Tibial nerve (tissue), 4 donors: Measurements from ENCODE around the gene ZNF516. TPM values are rescaled to one million over a fixed set of nuclear protein-coding genes. Genes with fewer than 3 reads are reported as not detected.

Experiments
- DNase-seq, 2 donors: peaks; one replicate each; pipeline ENCODE4 v3.0.0-alpha.2; 2019; ENCODE audit warnings: low spot score in 2 of 2
- H3K27ac ChIP-seq, 4 donors: fragments of 200-600 bp; sonication (generic) in 3 of 4; one replicate each; pipeline ENCODE4 v1.5.1; 2017 to 2019; ENCODE audit warnings: mild to moderate bottlenecking in 1 of 4
- H3K27me3 ChIP-seq, 2 donors: fragments of 200-600 bp; sonication (generic) in 1 of 2; one replicate each; pipeline versions ENCODE4 v1.5.1 to v1.6.0; 2017 to 2019
- H3K36me3 ChIP-seq, 3 donors: fragments of 200-600 bp; sonication (generic); one replicate each; pipeline ENCODE4 v1.5.1; 2018 to 2019
- H3K4me1 ChIP-seq, 4 donors: fragments of 200-600 bp; sonication (generic) in 3 of 4; one replicate each; pipeline ENCODE4 v1.5.1; 2017 to 2019
- H3K4me3 ChIP-seq, 4 donors: fragments of 200-600 bp; sonication (generic) in 3 of 4; one replicate each; pipeline ENCODE4 v1.5.1; 2017 to 2019; ENCODE audit warnings: mild to moderate bottlenecking in 1 of 4, moderate library complexity in 1 of 4
- H3K9me3 ChIP-seq, 4 donors: fragments of 200-600 bp; sonication (generic) in 3 of 4; one replicate each; pipeline ENCODE4 v1.5.1; 2017 to 2019
- CTCF ChIP-seq, 5 experiments: fragments of 200-600 bp in 3 of 5; fragments of 450-650 bp in 2 of 5; sonication (generic) in 3 of 5; IDR thresholded peaks; one replicate each; pipeline ENCODE4 v1.5.1; 2016 to 2019; ENCODE audit warnings: antibody characterized with exemption in 5 of 5, mild to moderate bottlenecking in 3 of 5, moderate library complexity in 2 of 5
- EP300 ChIP-seq, 2 donors: sonication (generic); formaldehyde crosslinking; IDR thresholded peaks; one replicate each; pipeline ENCODE4 v1.6.1; 2017; ENCODE audit warnings: antibody characterized with exemption in 2 of 2, mild to moderate bottlenecking in 1 of 2
- POLR2A ChIP-seq, 2 donors: fragments of 450-650 bp; IDR thresholded peaks; one replicate each; pipeline ENCODE4 v1.6.1; 2017; ENCODE audit warnings: antibody characterized with exemption in 2 of 2, mild to moderate bottlenecking in 2 of 2, moderate library complexity in 2 of 2
- WGBS, 2 donors: methylation state at CpG; one replicate each; pipeline ENCODE4 v1.1.5; 2018; 5-methylcytosine and 5-hydroxymethylcytosine counted together
- total RNA-seq, 4 donors: library from RNA; depleted of rRNA; stranded (reverse); fragments of >200 nt; gene quantifications; one replicate each; pipeline ENCODE4 v1.1.0, GENCODE V29; 2016

ZNF516 gene
- total RNA-seq, 4 donors from 2014 or later: 31.4 to 63.0 (median 45.5) TPM

DNA sequence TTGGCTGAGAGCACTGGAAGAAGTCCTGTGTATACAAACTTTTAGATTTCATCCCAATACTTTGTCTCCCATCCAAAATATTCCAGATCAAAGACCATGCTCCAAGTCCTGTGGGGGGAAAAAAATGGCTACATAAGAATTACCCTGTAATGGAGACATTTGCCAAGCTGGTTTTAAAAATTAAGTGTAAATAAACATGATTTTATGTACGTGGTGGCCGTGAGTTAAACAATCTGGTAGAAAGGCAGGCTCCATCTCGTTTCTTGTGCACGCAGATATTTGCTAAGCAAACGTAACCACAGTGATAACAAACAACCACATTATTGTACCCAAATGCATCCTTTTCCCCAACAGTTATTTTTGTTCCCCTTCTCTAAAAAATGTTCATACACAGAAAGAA lies 176.4 kb downstream of the ZNF516 start:
- H3K27ac ChIP-seq: no peak overlapping the region
- DNase-seq: no peak
- 47% methylated on average over 5 of the region's 5 CpGs for WGBS, 2 donors

GRCh38 chr18:76317136-76317535 lies 177.9 kb downstream of the ZNF516 start:
- whole genome bisulfite sequencing, 2 donors: 70 to 74% methylated on average over 1 of the region's 1 CpG

More for the DNA sequence above, 176.4 kb downstream of the ZNF516 start:
- Histone ChIP-seq H3K36me3 (no peaks in the 10 kb centered on the region), H3K27me3 (no peaks in the 10 kb centered on the region), H3K4me3 (no peak overlapping the region), H3K4me1 (peaks cover 0 to 7% (median 0%) of the 10 kb centered on the region in 4 donors), H3K9me3 (no peaks in the 10 kb centered on the region)
- TF ChIP-seq POLR2A (IDR thresholded peaks at IDR 0.05): no peak
- TF ChIP-seq EP300 (IDR thresholded peaks at IDR 0.05): no peak
- TF ChIP-seq CTCF (IDR thresholded peaks at IDR 0.05): no peak

DNA sequence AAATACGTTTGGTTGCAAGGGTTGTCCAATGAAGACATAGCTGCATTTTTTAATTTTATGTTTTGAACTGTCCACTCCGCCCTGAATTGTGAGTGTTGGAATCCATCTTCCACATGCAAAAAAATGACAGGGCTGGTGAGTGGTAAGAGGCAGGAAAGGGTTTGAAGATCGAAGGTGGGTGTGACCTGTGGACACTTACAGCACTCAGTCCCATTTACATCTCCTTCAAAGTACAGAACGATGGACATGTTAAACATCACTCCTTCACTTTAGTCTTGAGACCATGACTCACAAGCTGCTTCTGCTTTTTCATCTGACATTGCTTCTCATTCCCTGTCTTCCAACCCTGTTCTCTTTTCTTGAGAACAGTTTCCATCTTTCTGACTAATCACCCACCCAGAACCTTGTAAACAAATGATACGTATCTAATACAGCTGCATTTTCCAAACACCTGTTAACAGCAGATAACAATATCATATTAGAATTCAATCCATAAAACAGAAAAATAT lies 179.3 kb downstream of the ZNF516 start:
- no peak overlapping the region for H3K27ac ChIP-seq

More at GRCh38 chr18:76317136-76317535, 177.9 kb downstream of the ZNF516 start:
- no peaks in the 10 kb centered on the region for H3K36me3 ChIP-seq
- H3K27me3 ChIP-seq: no peaks in the 10 kb centered on the region
- H3K27ac ChIP-seq: no peak overlapping the region
- no peaks in the 10 kb centered on the region for H3K9me3 ChIP-seq
- DNase-seq: no peak
- H3K4me3 ChIP-seq: no peak overlapping the region
- peaks cover 0 to 7% (median 0%) of the 10 kb centered on the region in 4 donors for H3K4me1 ChIP-seq
- TF ChIP-seq CTCF (IDR thresholded peaks at IDR 0.05): no peak
- no peak for TF ChIP-seq POLR2A (IDR thresholded peaks at IDR 0.05)
- TF ChIP-seq EP300 (IDR thresholded peaks at IDR 0.05): no peak

GRCh38 chr18:76314496-76314895 lies 180.5 kb downstream of the ZNF516 start:
- Histone ChIP-seq H3K9me3 (no peaks in the 10 kb centered on the region), H3K36me3 (no peaks in the 10 kb centered on the region), H3K4me3 (no peak overlapping the region), H3K4me1 (peaks cover 0 to 7% (median 0%) of the 10 kb centered on the region in 4 donors), H3K27me3 (no peaks in the 10 kb centered on the region), H3K27ac (no peak overlapping the region)
- DNase-seq: no peak
- 32 to 38% methylated on average over 6 of the region's 6 CpGs for WGBS, 2 donors
- TF ChIP-seq EP300 (IDR thresholded peaks at IDR 0.05): no peak
- no peak for TF ChIP-seq CTCF (IDR thresholded peaks at IDR 0.05)
- TF ChIP-seq POLR2A (IDR thresholded peaks at IDR 0.05): no peak

More for the DNA sequence above, 179.3 kb downstream of the ZNF516 start:
- no peak for TF ChIP-seq EP300 (IDR thresholded peaks at IDR 0.05)
- no peak for TF ChIP-seq POLR2A (IDR thresholded peaks at IDR 0.05)
- TF ChIP-seq CTCF (IDR thresholded peaks at IDR 0.05): no peak
- Histone ChIP-seq H3K4me3 (no peak overlapping the region), H3K36me3 (no peaks in the 10 kb centered on the region), H3K27me3 (no peaks in the 10 kb centered on the region), H3K4me1 (peaks cover 0 to 7% (median 0%) of the 10 kb centered on the region in 4 donors), H3K9me3 (no peaks in the 10 kb centered on the region)
- DNase-seq: no peak
- 67% methylated on average over 5 of the region's 5 CpGs for WGBS, 2 donors

DNA sequence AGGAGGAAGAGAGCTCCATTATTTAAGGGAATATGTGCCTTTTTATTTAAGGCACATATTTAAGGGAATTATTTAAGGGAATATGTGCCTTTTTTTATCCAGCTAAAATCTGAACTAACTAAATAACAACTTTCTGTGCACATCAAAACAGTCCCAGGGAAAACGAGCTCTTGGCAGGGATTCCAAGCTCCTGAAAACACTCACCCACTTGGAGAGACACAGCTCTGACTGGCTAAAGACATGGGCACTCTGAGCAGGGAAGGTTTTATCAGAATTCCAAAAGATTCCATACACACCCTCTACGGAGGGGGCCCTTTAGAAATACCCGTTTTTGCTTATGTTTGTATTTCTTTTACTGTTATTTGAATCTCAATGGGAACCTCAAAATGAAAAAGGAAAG lies 181.0 kb downstream of the ZNF516 start:
- peaks cover 0 to 7% (median 0%) of the 10 kb centered on the region in 4 donors for H3K4me1 ChIP-seq
- H3K27ac ChIP-seq: no peak overlapping the region
- H3K27me3 ChIP-seq: no peaks in the 10 kb centered on the region
- H3K36me3 ChIP-seq: no peaks in the 10 kb centered on the region
- TF ChIP-seq EP300 (IDR thresholded peaks at IDR 0.05) (no peak), CTCF (IDR thresholded peaks at IDR 0.05) (no peak), POLR2A (IDR thresholded peaks at IDR 0.05) (no peak)
- DNase-seq: no peak
- no peak overlapping the region for H3K4me3 ChIP-seq
- 10 to 15% methylated on average over 3 of the region's 3 CpGs for WGBS, 2 donors
- no peaks in the 10 kb centered on the region for H3K9me3 ChIP-seq
